Liver (tissue), 3 donors: ENCODE results near the gene ITPKB.

Experiments used
- ATF3 ChIP-seq: IDR thresholded peaks from 2 replicates; pipeline ENCODE4 v1.6.1; 2016; ENCODE audit warnings: antibody characterized with exemption
- CTCF ChIP-seq: fragments of 150-350 bp; IDR thresholded peaks from 2 replicates; pipeline ENCODE4 v1.5.1; 2017; ENCODE audit warnings: improper control_type of control experiment, low read depth, low read length; ENCODE audit not compliant: missing input control
- FOXA2 ChIP-seq: IDR thresholded peaks from 2 replicates; pipeline ENCODE4 v1.6.1; 2016; ENCODE audit warnings: antibody characterized with exemption
- GABPA ChIP-seq, 2 donors: IDR thresholded peaks in 1 of 2; conservative IDR thresholded peaks in 1 of 2; 2 replicates each; pipeline ENCODE4 v1.6.1; 2016; ENCODE audit warnings: antibody characterized with exemption in 2 of 2, mild to moderate bottlenecking in 1 of 2, moderate library complexity in 1 of 2
- JUND ChIP-seq, 2 donors: IDR thresholded peaks; 2 replicates each; pipeline ENCODE4 v1.6.1; 2016; ENCODE audit warnings: antibody characterized with exemption in 2 of 2
- RAD21 ChIP-seq, 2 donors: IDR thresholded peaks; 2 replicates each; pipeline ENCODE4 v1.6.1; 2016; ENCODE audit warnings: antibody characterized with exemption in 2 of 2, mild to moderate bottlenecking in 2 of 2
- YY1 ChIP-seq: IDR thresholded peaks from 2 replicates; pipeline ENCODE4 v1.6.1; 2016; ENCODE audit warnings: antibody characterized with exemption, mild to moderate bottlenecking
- donor health status: healthy.
- donor health status: healthy.

GRCh38 chr1:226739696-226740065, 599 bp upstream of the ITPKB start:
- TF ChIP-seq FOXA2 (no peak), CTCF (no peak), JUND (IDR thresholded peaks at IDR 0.05) (no peak), YY1 (no peak), ATF3 (no peak), RAD21 (IDR thresholded peaks at IDR 0.05) (no peak), GABPA (IDR thresholded peaks at IDR 0.05 in 1 of 2, conservative IDR thresholded peaks at IDR 0.05 in 1 of 2) (no peak)
